ENCODE results near the gene ACTG1. TPM values are rescaled to one million over a fixed set of nuclear protein-coding genes. Genes with fewer than 3 reads are reported as not detected.

ACTG1 gene
- total and polyA plus RNA-seq, 12 donors = 290 to 1,180 (median 345) TPM

DNA sequence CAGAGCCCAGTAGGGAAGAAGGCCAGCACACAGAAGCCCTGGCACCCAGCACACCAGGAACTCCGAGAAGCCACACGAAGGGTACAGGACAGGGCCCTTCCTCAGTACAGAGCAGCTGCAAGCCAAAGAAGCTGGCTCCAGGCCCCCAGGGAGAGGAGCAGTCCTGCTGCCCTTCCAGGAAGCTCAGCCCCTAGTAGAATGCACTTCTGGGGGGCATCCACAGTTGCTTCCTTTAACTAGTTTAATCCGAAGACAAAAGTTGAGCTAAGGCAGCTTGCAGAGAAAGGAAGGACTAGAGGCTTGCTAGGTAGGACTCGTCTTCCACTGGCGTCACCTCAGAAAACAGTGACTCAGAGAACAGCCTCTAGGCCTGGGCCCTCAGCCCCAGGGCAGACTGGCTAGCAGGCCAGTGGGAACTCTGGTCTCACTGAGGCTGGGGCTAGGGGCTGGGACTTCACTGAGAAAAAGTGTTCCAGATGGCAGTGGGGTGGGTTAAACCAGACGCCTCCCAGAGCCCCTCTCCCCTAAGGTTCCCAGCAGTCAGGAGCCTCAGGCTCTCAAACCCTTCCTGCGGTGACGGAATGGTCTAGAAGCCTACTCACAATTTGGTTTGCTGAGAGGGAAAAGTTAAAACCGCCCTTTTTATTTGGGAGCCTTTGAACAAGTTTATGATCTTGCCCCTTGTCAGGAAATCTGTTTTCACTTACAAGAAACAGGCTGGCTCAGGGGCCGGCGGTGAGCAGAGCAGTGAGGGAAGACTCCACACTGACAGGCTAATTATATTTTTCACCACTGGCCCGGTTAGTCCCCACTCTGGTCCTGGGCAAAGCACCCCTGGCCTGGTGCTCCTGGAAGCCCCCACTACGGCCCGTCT, 41.4 kb downstream of the ACTG1 start:
- no peak for DNase-seq
- Histone ChIP-seq H3K4me1 (peaks cover 0 to 11% (median 0%) of the 10 kb centered on the region in 9 donors), H3K27ac (no peak overlapping the region), H3K36me3 (no peaks in the 10 kb centered on the region), H3K27me3 (no peaks in the 10 kb centered on the region), H3K4me3 (no peak overlapping the region), H3K9me3 (no peaks in the 10 kb centered on the region)
- intact Hi-C loops (cut with DNase I) = loop anchor here in 4 of 10 donors (5.0 to 10.0 kb wide), 3 partner anchors 39 to 46 kb away; no protein-coding TSS in a partner anchor
- ATAC-seq = peak in 2 of 8 donors; percentile 13 to 49
- TF ChIP-seq, protein P1, sequence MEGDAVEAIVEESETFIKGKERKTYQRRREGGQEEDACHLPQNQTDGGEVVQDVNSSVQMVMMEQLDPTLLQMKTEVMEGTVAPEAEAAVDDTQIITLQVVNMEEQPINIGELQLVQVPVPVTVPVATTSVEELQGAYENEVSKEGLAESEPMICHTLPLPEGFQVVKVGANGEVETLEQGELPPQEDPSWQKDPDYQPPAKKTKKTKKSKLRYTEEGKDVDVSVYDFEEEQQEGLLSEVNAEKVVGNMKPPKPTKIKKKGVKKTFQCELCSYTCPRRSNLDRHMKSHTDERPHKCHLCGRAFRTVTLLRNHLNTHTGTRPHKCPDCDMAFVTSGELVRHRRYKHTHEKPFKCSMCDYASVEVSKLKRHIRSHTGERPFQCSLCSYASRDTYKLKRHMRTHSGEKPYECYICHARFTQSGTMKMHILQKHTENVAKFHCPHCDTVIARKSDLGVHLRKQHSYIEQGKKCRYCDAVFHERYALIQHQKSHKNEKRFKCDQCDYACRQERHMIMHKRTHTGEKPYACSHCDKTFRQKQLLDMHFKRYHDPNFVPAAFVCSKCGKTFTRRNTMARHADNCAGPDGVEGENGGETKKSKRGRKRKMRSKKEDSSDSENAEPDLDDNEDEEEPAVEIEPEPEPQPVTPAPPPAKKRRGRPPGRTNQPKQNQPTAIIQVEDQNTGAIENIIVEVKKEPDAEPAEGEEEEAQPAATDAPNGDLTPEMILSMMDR (IDR thresholded peaks at IDR 0.05) = no peak
- 83 to 86% methylated on average over 14 of the region's 14 CpGs for WGBS, 2 donors

DNA sequence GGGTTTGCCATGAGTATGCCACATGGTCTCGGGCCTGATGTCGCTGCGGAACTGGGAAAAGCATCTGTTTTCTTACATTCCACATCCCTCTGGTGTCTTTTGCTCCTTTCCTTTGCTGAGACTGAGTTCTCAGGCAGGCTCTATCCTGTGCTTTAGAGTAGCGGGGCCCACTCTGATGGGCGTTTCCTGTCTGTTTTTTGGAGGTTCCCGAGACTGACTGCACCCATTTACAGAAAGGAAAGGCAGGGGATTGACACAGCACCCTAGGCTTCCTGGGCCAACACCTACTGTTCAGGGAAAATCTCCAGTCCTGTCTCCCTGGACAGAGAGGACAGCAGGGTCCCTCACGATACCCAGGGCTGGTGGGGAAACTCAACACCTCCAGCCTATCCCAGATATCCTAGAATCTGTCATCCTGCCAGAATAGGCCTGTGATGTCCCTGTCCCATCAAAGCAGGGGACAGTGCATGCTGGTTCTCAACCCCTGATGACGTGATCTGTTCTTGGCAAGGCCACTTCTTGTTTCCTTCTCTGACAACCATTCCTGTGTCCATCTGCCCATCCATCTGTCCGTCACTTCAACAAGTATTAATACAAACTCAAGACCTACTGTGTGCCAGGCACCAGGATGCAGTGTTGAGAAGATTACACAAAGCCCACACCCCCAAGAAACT, 42.2 kb downstream of the ACTG1 start:
- DNase-seq (no peak), ATAC-seq (peak in 6 of 8 donors; percentile 41 to 86 (median 49))
- Histone ChIP-seq H3K4me3 (no peak overlapping the region), H3K27me3 (no peaks in the 10 kb centered on the region), H3K4me1 (peaks cover 0 to 11% (median 0%) of the 10 kb centered on the region in 9 donors), H3K9me3 (no peaks in the 10 kb centered on the region), H3K36me3 (no peaks in the 10 kb centered on the region), H3K27ac (no peak overlapping the region)
- TF ChIP-seq, protein P1 (IDR thresholded peaks at IDR 0.05) = no peak
- 75 to 79% methylated on average over 9 of the region's 9 CpGs for WGBS, 2 donors
- intact Hi-C loops (cut with DNase I) = loop anchor here in 4 of 10 donors (5.0 to 10.0 kb wide), 3 partner anchors 38 to 46 kb away; no protein-coding TSS in a partner anchor

DNA sequence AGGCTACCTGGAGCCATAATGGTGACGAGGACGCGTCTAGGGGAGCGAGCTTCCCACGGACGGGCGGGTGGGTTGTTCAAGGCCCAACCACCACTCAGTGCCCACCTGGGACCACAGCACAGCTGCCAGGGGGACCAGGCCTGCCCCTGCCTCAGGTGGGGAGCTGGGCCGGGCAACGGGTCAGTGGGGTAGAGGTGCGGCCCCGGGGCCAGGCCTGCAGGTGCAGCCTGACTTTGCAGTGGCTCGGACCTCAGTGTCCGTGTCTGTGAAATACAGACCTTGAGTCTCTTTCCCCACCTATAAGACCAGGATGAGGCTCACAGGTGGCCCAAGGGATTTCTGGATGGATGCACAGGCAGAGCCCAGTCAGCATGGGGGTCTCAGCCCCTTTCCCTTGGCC, 43.3 kb downstream of the ACTG1 start:
- 90 to 93% methylated on average over 13 of the region's 13 CpGs for WGBS, 2 donors
- TF ChIP-seq, protein P1 (IDR thresholded peaks at IDR 0.05) = no peak
- DNase-seq (no peak), ATAC-seq (no peak)
- Histone ChIP-seq H3K36me3 (peaks cover 0 to 6% (median 0%) of the 10 kb centered on the region in 9 donors), H3K27ac (no peak overlapping the region), H3K4me1 (peaks cover 0 to 11% (median 0%) of the 10 kb centered on the region in 9 donors), H3K9me3 (no peaks in the 10 kb centered on the region), H3K27me3 (no peaks in the 10 kb centered on the region), H3K4me3 (no peak overlapping the region)
- intact Hi-C loops (cut with DNase I) = loop anchor here in 1 of 10 donors (5.0 kb wide), 1 partner anchor 42 kb away; no protein-coding TSS in a partner anchor

DNA sequence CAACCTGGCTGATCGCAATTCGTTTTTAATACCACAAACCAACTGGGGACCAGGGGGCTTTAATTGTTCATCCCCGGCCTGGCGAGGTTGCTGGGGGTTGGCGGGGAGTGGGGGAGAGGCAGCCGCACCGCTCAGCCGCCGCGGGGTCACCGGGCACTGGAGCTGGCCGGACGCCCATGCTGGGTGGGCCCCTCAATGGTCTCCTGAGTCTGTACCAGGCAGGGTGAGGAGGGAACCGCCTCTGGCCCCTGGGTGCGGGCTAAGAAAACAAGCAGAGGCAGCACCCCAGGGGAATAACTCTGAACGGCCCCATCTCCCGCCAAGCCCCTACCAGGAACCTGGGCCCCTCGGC, 43.9 kb downstream of the ACTG1 start:
- Histone ChIP-seq H3K4me3 (no peak overlapping the region), H3K27ac (no peak overlapping the region), H3K9me3 (no peaks in the 10 kb centered on the region), H3K36me3 (peaks cover 0 to 10% (median 0%) of the 10 kb centered on the region in 9 donors), H3K4me1 (peaks cover 0 to 11% (median 0%) of the 10 kb centered on the region in 9 donors), H3K27me3 (no peaks in the 10 kb centered on the region)
- intact Hi-C loops (cut with DNase I) = loop anchor here in 1 of 10 donors (5.0 kb wide), 1 partner anchor 41 kb away; no protein-coding TSS in a partner anchor
- TF ChIP-seq, protein P1 (IDR thresholded peaks at IDR 0.05) = no peak
- ATAC-seq (no peak), DNase-seq (no peak)
- WGBS, 2 donors = 86 to 90% methylated on average over 18 of the region's 18 CpGs

Data from heart right ventricle (tissue), 16 donors.